GM12801 (cell line): ENCODE results near the gene PEBP1.

ENCODE experiments used
- CTCF ChIP-seq: IDR thresholded peaks from one replicate; pipeline ENCODE4 v1.5.1; 2011; ENCODE audit warnings: control low read depth; ENCODE audit not compliant: insufficient read length; ENCODE audit errors: extremely low read depth

Gene PEBP1

DNA sequence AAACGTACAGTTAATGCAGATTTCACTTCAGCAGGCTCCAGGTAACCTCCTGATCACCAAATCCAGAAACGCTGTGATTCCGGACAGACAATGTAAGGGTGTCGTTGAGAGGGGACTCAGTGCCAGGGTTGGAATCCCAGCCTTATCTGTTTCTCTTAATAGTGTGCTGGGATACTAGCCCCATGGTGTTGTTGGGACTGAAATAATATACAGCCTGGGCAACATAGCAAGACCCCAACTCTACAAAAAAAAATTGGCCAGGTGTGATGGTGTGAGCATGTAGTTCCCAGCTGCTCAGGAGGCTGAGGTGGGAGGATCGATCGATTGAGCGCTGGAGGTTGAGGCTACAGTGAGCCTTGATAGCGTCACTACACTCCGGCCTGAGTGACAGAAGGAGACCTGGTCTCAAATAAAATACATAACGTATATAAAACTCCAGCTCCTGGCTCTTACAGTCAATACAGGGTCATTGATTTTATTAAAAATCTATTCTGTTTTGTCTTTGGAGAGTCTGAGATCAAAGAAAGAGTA lies 1.3 kb downstream of the PEBP1 start:
- no peak for TF ChIP-seq CTCF

DNA sequence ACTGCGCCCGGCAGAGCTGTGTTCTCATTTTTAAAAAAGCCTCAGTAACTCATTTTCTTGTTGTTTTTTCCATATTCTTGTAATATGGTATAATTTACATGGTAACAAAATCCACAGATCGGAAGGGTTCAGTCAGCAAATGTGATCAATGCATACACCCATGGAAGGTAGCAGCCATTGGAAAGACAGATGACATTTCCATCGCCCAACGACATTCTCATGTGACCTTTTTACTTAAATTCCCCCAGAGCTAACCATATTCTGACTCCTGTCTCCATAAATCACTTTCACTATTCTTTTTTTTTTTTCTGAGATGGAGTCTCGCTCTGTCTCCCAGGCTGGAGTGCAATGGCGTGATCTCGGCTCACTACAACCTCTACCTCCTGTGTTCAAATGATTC lies 4.9 kb downstream of the PEBP1 start:
- TF ChIP-seq CTCF, result no peak

- no peak for TF ChIP-seq CTCF
Measured at GRCh38 chr12:118144499-118144898, 8.6 kb downstream of the PEBP1 start.

GRCh38 chr12:118145113-118145797 lies 9.3 kb downstream of the PEBP1 start:
- TF ChIP-seq CTCF, result no peak

- no peak for TF ChIP-seq CTCF
Measured at GRCh38 chr12:118145798-118146156, 9.9 kb downstream of the PEBP1 start.

DNA sequence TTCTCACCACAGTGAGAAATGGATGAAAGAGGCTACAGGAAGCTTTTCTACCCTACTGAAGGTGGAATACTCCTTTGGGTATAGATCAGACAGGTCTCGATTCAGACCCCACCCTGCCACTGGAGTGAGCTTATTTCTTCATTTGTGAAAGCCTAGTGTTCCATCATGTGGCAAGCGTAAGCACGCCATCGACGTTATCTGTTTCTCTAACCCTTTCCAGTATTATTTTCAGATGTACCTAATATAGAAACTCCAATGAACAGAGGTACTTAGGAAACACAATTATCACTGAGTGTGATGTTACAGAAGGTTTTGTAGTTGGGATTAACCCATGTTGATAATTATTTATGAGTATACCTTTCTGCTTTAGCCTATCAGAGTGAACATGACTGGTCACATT lies 12.4 kb downstream of the PEBP1 start:
- no peak for TF ChIP-seq CTCF

DNA sequence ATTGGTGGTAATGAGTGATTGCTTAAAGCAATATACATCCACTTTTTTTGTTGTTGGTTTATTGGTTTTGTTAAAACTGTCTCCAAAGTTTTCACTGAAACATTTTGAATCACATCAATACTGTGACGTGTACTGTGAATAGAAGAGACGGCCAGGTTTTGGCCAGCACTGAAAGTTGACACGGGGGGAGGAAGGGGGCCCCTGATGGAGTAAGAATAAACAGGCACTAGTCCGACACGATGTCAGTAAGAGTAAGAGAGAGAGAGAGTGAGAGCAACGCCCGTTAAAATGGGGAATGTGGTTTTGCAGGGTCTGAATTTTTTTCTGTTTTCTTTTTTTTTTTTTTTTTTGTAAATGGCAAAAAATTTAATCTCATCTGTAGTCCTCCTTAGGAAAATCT lies 14.7 kb downstream of the PEBP1 start:
- no peak for TF ChIP-seq CTCF
